CD4-positive, alpha-beta T cell treated with Interleukin-21 for 1 hour (primary cell): ENCODE results near the gene KLHL22.
"Not testable (repeated sequence)": the region's sequence is repeated elsewhere in the genome, so short reads cannot be mapped to it uniquely, and the experiment has no call there.

Experiments
- DNase-seq: peaks from one replicate; pipeline ENCODE4 v3.0.0-alpha.2; 2020

Gene KLHL22

GRCh38 chr22:20430720-20431510 lies 64.7 kb downstream of the KLHL22 start:
- DNase-seq, result peak; percentile 60

- DNase-seq, result no peak
These were observed 65.4 kb downstream of the KLHL22 start for GRCh38 chr22:20430101-20430719.

GRCh38 chr22:20429254-20430100 lies 66.1 kb downstream of the KLHL22 start:
- DNase-seq, result peak; percentile 86

GRCh38 chr22:20428496-20429253 lies 66.9 kb downstream of the KLHL22 start:
- DNase-seq, result no peak

- no peak for DNase-seq
These were observed 67.6 kb downstream of the KLHL22 start for GRCh38 chr22:20427945-20428417.

- DNase-seq, result no peak
These were observed 68.3 kb downstream of the KLHL22 start for GRCh38 chr22:20427104-20427944.

GRCh38 chr22:20426259-20426615 lies 69.4 kb downstream of the KLHL22 start:
- DNase-seq, result no peak

GRCh38 chr22:20425566-20426258 lies 69.9 kb downstream of the KLHL22 start:
- no peak for DNase-seq

GRCh38 chr22:20424932-20425565 lies 70.5 kb downstream of the KLHL22 start:
- DNase-seq, result no peak

- DNase-seq, result no peak
These were observed 71.0 kb downstream of the KLHL22 start for GRCh38 chr22:20424568-20424931.

GRCh38 chr22:20423906-20424551 lies 71.6 kb downstream of the KLHL22 start:
- no peak for DNase-seq

- no peak for DNase-seq
These were observed 72.3 kb downstream of the KLHL22 start for GRCh38 chr22:20423008-20423905.

- no peak for DNase-seq
These were observed 73.2 kb downstream of the KLHL22 start for GRCh38 chr22:20422271-20423007.

GRCh38 chr22:20421507-20421874 lies 74.1 kb downstream of the KLHL22 start:
- DNase-seq, result no peak

- no peak for DNase-seq
These were observed 75.3 kb downstream of the KLHL22 start for GRCh38 chr22:20420157-20420842.

GRCh38 chr22:20419664-20419951 lies 76.0 kb downstream of the KLHL22 start:
- DNase-seq, result no peak

GRCh38 chr22:20418211-20418788 lies 77.3 kb downstream of the KLHL22 start:
- peak; percentile 78 for DNase-seq

- not testable (repeated sequence) for DNase-seq
These were observed 79.9 kb downstream of the KLHL22 start for GRCh38 chr22:20415699-20416098.
